GM18867 (cell line): ENCODE measurements around the gene USO1.
"Not testable (repeated sequence)": the region's sequence is repeated elsewhere in the genome, so short reads cannot be mapped to it uniquely, and the experiment has no call there.

Experiments
- ATAC-seq: cut with Tn5 transposase; IDR thresholded peaks from one replicate; pipeline ENCODE4 v1.9.1; 2021; ENCODE audit warnings: mild to moderate bottlenecking, moderate library complexity; ENCODE audit not compliant: unreplicated experiment

Gene USO1

GRCh38 chr4:75752637-75753036 is 28.3 kb downstream of the USO1 start:
- no peak for ATAC-seq

GRCh38 chr4:75769036-75769435 is 44.7 kb downstream of the USO1 start:
- ATAC-seq: no peak

- no peak for ATAC-seq
These were observed 47.2 kb downstream of the USO1 start for GRCh38 chr4:75771607-75772006.

GRCh38 chr4:75777589-75777988 is 53.2 kb downstream of the USO1 start:
- no peak for ATAC-seq

GRCh38 chr4:75779105-75779757 is 54.9 kb downstream of the USO1 start:
- ATAC-seq: no peak

- no peak for ATAC-seq
These were observed 56.9 kb downstream of the USO1 start for GRCh38 chr4:75781305-75781704.

GRCh38 chr4:75786526-75786925 is 62.1 kb downstream of the USO1 start:
- no peak for ATAC-seq

GRCh38 chr4:75786938-75787337 is 62.6 kb downstream of the USO1 start:
- ATAC-seq: no peak

- ATAC-seq: no peak
These were observed 65.6 kb downstream of the USO1 start for GRCh38 chr4:75790024-75790423.

GRCh38 chr4:75800972-75801371 is 76.6 kb downstream of the USO1 start:
- ATAC-seq: no peak

- ATAC-seq: not testable (repeated sequence)
These were observed 81.7 kb downstream of the USO1 start for GRCh38 chr4:75806035-75806434.

GRCh38 chr4:75817901-75818300 is 93.5 kb downstream of the USO1 start:
- no peak for ATAC-seq

GRCh38 chr4:75819121-75819520 is 94.7 kb downstream of the USO1 start:
- no peak for ATAC-seq

- no peak for ATAC-seq
These were observed 95.8 kb downstream of the USO1 start for GRCh38 chr4:75820197-75820596.

GRCh38 chr4:75820676-75821075 is 96.3 kb downstream of the USO1 start:
- ATAC-seq: no peak

- ATAC-seq: no peak
These were observed 96.8 kb downstream of the USO1 start for GRCh38 chr4:75821216-75821615.

- ATAC-seq: no peak
These were observed 97.6 kb downstream of the USO1 start for GRCh38 chr4:75821966-75822365.

- no peak for ATAC-seq
These were observed 98.0 kb downstream of the USO1 start for GRCh38 chr4:75822416-75822815.

- no peak for ATAC-seq
These were observed 99.4 kb downstream of the USO1 start for GRCh38 chr4:75823812-75824211.

- ATAC-seq: no peak
These were observed 106.5 kb downstream of the USO1 start for GRCh38 chr4:75830906-75831305.

GRCh38 chr4:75831856-75832405 is 107.6 kb downstream of the USO1 start:
- ATAC-seq: no peak

GRCh38 chr4:75834095-75834771 is 109.9 kb downstream of the USO1 start:
- ATAC-seq: no peak
